H1 (cell line): ENCODE results near the gene FN3KRP. TPM values are rescaled to one million over a fixed set of nuclear protein-coding genes. Genes with fewer than 3 reads are reported as not detected.

Experiments used
- CTCF ChIA-PET: fragments of 300-600 bp; sonication (Branson Sonifier 250); formaldehyde crosslinking; loops from one replicate; lab custom pipeline; 2021; ENCODE audit not compliant: partially characterized antibody; lab: Charles Lee
- POLR2A ChIA-PET: fragments of 300-600 bp; sonication (Branson Sonifier 250); formaldehyde crosslinking; loops from one replicate; lab custom pipeline; 2021; ENCODE audit warnings: inconsistent platforms; ENCODE audit not compliant: partially characterized antibody; lab: Charles Lee
- DNase-seq, 2 experiments: peaks; one replicate each; pipeline versions ENCODE4 v3.0.0 to v3.0.0-alpha.2; 2010 to 2022; ENCODE audit warnings: low spot score in 2 of 2, low read depth in 1 of 2, mixed read lengths in 1 of 2
- FAIRE-seq: peaks from 2 replicates; lab custom pipeline; 2011; peaks lifted over from hg19 to GRCh38; lab: Jason Lieb, UNC
- H2AFZ ChIP-seq: 2 replicates; pipeline ENCODE4 v1.8.1; 2012; ENCODE audit warnings: low read length, inconsistent platforms
- H2AK5ac ChIP-seq: 2 replicates; pipeline ENCODE4 v1.6.1; 2013; ENCODE audit warnings: low read depth, low read length
- H2BK120ac ChIP-seq: replicated peaks from 2 replicates; pipeline ENCODE3; 2013; ENCODE audit warnings: low read depth, low read length, inconsistent platforms
- H2BK12ac ChIP-seq: 2 replicates; pipeline ENCODE4 v1.6.1; 2013; ENCODE audit warnings: low read depth, low read length
- H2BK15ac ChIP-seq: 2 replicates; pipeline ENCODE4 v1.6.1; 2013; ENCODE audit warnings: low read length
- H2BK20ac ChIP-seq: 2 replicates; pipeline ENCODE4 v1.6.1; 2013; ENCODE audit warnings: low read length
- H2BK5ac ChIP-seq: 2 replicates; pipeline ENCODE4 v1.6.1; 2013; ENCODE audit warnings: low read depth, low read length
- H3K14ac ChIP-seq: 2 replicates; pipeline ENCODE4 v1.6.1; 2013; ENCODE audit warnings: inconsistent platforms; ENCODE audit not compliant: insufficient read length
- H3K18ac ChIP-seq: 2 replicates; pipeline ENCODE4 v1.6.1; 2013; ENCODE audit warnings: low read length; ENCODE audit errors: extremely low read depth
- H3K23ac ChIP-seq: 2 replicates; pipeline ENCODE4 v1.6.1; 2013; ENCODE audit warnings: inconsistent platforms; ENCODE audit not compliant: insufficient read length
- H3K23me2 ChIP-seq: 2 replicates; pipeline ENCODE4 v1.6.1; 2013; ENCODE audit warnings: low read depth, low read length
- H3K27ac ChIP-seq: 2 replicates; pipeline ENCODE4 v1.6.1; 2011; ENCODE audit warnings: low read depth, low read length, inconsistent platforms
- H3K27me3 ChIP-seq, 4 experiments: replicated peaks in 1 of 4; 1 replicate in 1 of 4; 2 replicates in 3 of 4; pipeline versions ENCODE4 v1.6.1 to v1.8.1; 2011 to 2013; ENCODE audit warnings: low read length in 3 of 4, mild to moderate bottlenecking in 3 of 4, inconsistent platforms in 2 of 4, mixed read lengths in 2 of 4, moderate library complexity in 1 of 4; ENCODE audit not compliant: control insufficient read depth in 3 of 4, insufficient read depth in 3 of 4; ENCODE audit errors: extremely low read depth in 1 of 4
- H3K36me3 ChIP-seq, 4 experiments: 2 replicates each; pipeline versions ENCODE4 v1.6.1 to v1.8.1; 2011 to 2013; ENCODE audit warnings: mild to moderate bottlenecking in 4 of 4, low read length in 3 of 4, moderate library complexity in 2 of 4, control low read depth in 1 of 4, inconsistent platforms in 1 of 4; ENCODE audit not compliant: insufficient read depth in 4 of 4, control insufficient read depth in 2 of 4
- H3K4ac ChIP-seq: replicated peaks from 2 replicates; pipeline ENCODE3; 2013; ENCODE audit warnings: low read length, low read depth, mixed read lengths, inconsistent platforms; ENCODE audit not compliant: insufficient read length
- H3K4me1 ChIP-seq, 4 experiments: replicated peaks in 1 of 4; 1 replicate in 1 of 4; 2 replicates in 3 of 4; pipeline versions ENCODE4 v1.6.1 to v1.8.1; 2011 to 2013; ENCODE audit warnings: low read length in 3 of 4, inconsistent platforms in 2 of 4, mixed read lengths in 1 of 4; ENCODE audit not compliant: insufficient read depth in 4 of 4, control insufficient read depth in 3 of 4
- H3K4me2 ChIP-seq, 2 experiments: 2 replicates each; pipeline versions ENCODE4 v1.6.1 to v1.8.1; 2011 to 2013; ENCODE audit warnings: low read depth in 2 of 2, low read length in 2 of 2, control low read depth in 1 of 2, inconsistent platforms in 1 of 2, mild to moderate bottlenecking in 1 of 2; ENCODE audit not compliant: insufficient read depth in 1 of 2
- H3K4me3 ChIP-seq, 4 experiments: fragments of 200-600, 300-600 bp in 1 of 4; sonication (generic), shearing (Covaris generic), sonication (Bioruptor Twin) in 1 of 4; 2 replicates each; pipeline versions ENCODE4 v1.5.1 to v1.8.1; 2011 to 2016; ENCODE audit warnings: low read length in 4 of 4, low read depth in 3 of 4, control low read depth in 2 of 4, inconsistent platforms in 2 of 4, mild to moderate bottlenecking in 2 of 4, mixed read lengths in 1 of 4, moderate library complexity in 1 of 4; ENCODE audit not compliant: insufficient read depth in 2 of 4; ENCODE audit errors: extremely low read depth in 1 of 4
- H3K56ac ChIP-seq: replicated peaks from 2 replicates; pipeline ENCODE3; 2013; ENCODE audit warnings: low read depth, mild to moderate bottlenecking, mixed read lengths, low read length, inconsistent platforms; ENCODE audit not compliant: insufficient read length
- H3K79me1 ChIP-seq: 2 replicates; pipeline ENCODE4 v1.6.1; 2013; ENCODE audit warnings: low read depth, low read length, control low read depth
- H3K79me2 ChIP-seq, 2 experiments: 2 replicates each; pipeline versions ENCODE4 v1.6.1 to v1.8.1; 2012 to 2013; ENCODE audit warnings: low read length in 2 of 2, mild to moderate bottlenecking in 2 of 2, inconsistent platforms in 1 of 2; ENCODE audit not compliant: insufficient read depth in 2 of 2, control insufficient read depth in 1 of 2
- H3K9ac ChIP-seq, 4 experiments: replicated peaks in 1 of 4; 1 replicate in 1 of 4; 2 replicates in 3 of 4; pipeline versions ENCODE4 v1.6.1 to v1.8.1; 2011 to 2013; ENCODE audit warnings: low read depth in 3 of 4, low read length in 3 of 4, control low read depth in 2 of 4, mild to moderate bottlenecking in 2 of 4, moderate library complexity in 2 of 4, inconsistent platforms in 1 of 4; ENCODE audit errors: extremely low read depth in 1 of 4
- H3K9me3 ChIP-seq, 2 experiments: 2 replicates each; pipeline versions ENCODE4 v1.6.1 to v1.8.1; 2012 to 2013; ENCODE audit warnings: mild to moderate bottlenecking in 2 of 2, moderate library complexity in 2 of 2, control low read depth in 1 of 2, inconsistent platforms in 1 of 2, low read depth in 1 of 2, low read length in 1 of 2, mixed read lengths in 1 of 2; ENCODE audit not compliant: insufficient read depth in 2 of 2
- H4K20me1 ChIP-seq, 2 experiments: replicated peaks in 1 of 2; 2 replicates each; pipeline versions ENCODE3 to v1.8.1; 2011 to 2013; ENCODE audit warnings: inconsistent platforms in 2 of 2, low read length in 2 of 2, mild to moderate bottlenecking in 1 of 2; ENCODE audit not compliant: insufficient read depth in 2 of 2, control insufficient read depth in 1 of 2
- H4K5ac ChIP-seq: 2 replicates; pipeline ENCODE4 v1.6.1; 2013; ENCODE audit warnings: low read length, low read depth, mixed read lengths, inconsistent platforms; ENCODE audit not compliant: insufficient read length
- H4K8ac ChIP-seq: 2 replicates; pipeline ENCODE4 v1.8.0; 2013; ENCODE audit warnings: mild to moderate bottlenecking, moderate library complexity, low read length, inconsistent platforms; ENCODE audit not compliant: insufficient read depth; ENCODE audit errors: extremely low read depth
- H4K91ac ChIP-seq: replicated peaks from 2 replicates; pipeline ENCODE3; 2013; ENCODE audit warnings: low read length, mixed read lengths, inconsistent platforms; ENCODE audit not compliant: insufficient read length
- ATF2 ChIP-seq: IDR thresholded peaks from 2 replicates; pipeline ENCODE4 v1.6.1; 2012; ENCODE audit warnings: low read length, inconsistent platforms
- CHD2 ChIP-seq: IDR thresholded peaks from 2 replicates; pipeline ENCODE4 v1.6.1; 2012; ENCODE audit warnings: low read length, improper control_type of control experiment
- POU5F1 ChIP-seq: IDR thresholded peaks from 2 replicates; pipeline ENCODE4 v1.6.1; 2011; ENCODE audit warnings: low read depth, mild to moderate bottlenecking, low read length, moderate library complexity
- WGBS, 2 experiments: shearing (Covaris generic) in 1 of 2; methylation state at CpG; one replicate each; pipeline versions ENCODE4 v1.1.6 to v1.1.7; 2013 to 2015; ENCODE audit warnings: low lambda C conversion rate in 2 of 2, mixed read lengths in 2 of 2, inconsistent platforms in 1 of 2, low coverage in 1 of 2, missing lambda C conversion rate in 1 of 2; ENCODE audit not compliant: insufficient replicate concordance in 2 of 2, insufficient coverage in 1 of 2, insufficient read length in 1 of 2; ENCODE audit errors: extremely low coverage in 1 of 2, missing lambda C conversion rate in 1 of 2; 5-methylcytosine and 5-hydroxymethylcytosine counted together
- polyA plus RNA-seq, 7 experiments: library from polyadenylated mRNA; depleted of rRNA in 3 of 7; stranded (reverse) in 5 of 7; unstranded in 2 of 7; fragments of >200 nt in 5 of 7; fragments of 200-250 nt in 2 of 7; gene quantifications; 1 replicate in 5 of 7; 2 replicates in 1 of 7; 4 replicates in 1 of 7; pipeline versions ENCODE4 v1.2.1 to v1.2.3, GENCODE V29; 2011 to 2013; ENCODE audit warnings: missing spikeins in 2 of 7, mixed read lengths in 2 of 7
- total RNA-seq: library from RNA; stranded (reverse); fragmentation: NEBNext Ultra II Directional; extraction: Animal tissue kit (Norgen Biotek cat#: 25700); gene quantifications from 2 replicates; pipeline ENCODE4 v1.2.1, GENCODE V29; 2021

FN3KRP gene
- total and polyA plus RNA-seq, 2 of the 8 experiments (the other 6 are each of a cell fraction or from before 2014, with no cell fraction given): 18.1 to 21.4 TPM

- no peak overlapping the region for H3K4ac ChIP-seq
- FAIRE-seq: no peak
- H3K4me2 ChIP-seq: no peak overlapping the region
- H2AK5ac ChIP-seq: no peak overlapping the region
- no peak overlapping the region for H3K9ac ChIP-seq
- H3K23ac ChIP-seq: no peak overlapping the region
- H4K91ac ChIP-seq: no peak overlapping the region
- peaks cover 0 to 3% of the 10 kb centered on the region in 2 experiments for H4K20me1 ChIP-seq
- H3K4me3 ChIP-seq: no peak overlapping the region
- H3K4me1 ChIP-seq: peaks cover 0 to 3% (median 0%) of the 10 kb centered on the region in 4 experiments; a peak in 1 of 7 replicates
- H3K36me3 ChIP-seq: no peaks in the 10 kb centered on the region
- H2BK5ac ChIP-seq: no peak overlapping the region
- no peak overlapping the region for H3K14ac ChIP-seq
- H2BK120ac ChIP-seq: no peak overlapping the region
- no peak overlapping the region for H2BK12ac ChIP-seq
- H3K23me2 ChIP-seq: peaks cover 2% of the 10 kb centered on the region; the same call in 1 of the 2 replicates
- no peaks in the 10 kb centered on the region for H3K79me1 ChIP-seq
- no peak overlapping the region for H2BK15ac ChIP-seq
- no peaks in the 10 kb centered on the region for H3K9me3 ChIP-seq
- no peak overlapping the region for H3K27ac ChIP-seq
- no peak overlapping the region for H3K56ac ChIP-seq
- no peak overlapping the region for H2AFZ ChIP-seq
- H3K18ac ChIP-seq: no peak overlapping the region
- DNase-seq: no peak
- ChIA-PET POLR2A (interaction anchor here (0.9 to 1.1 kb wide), 2 partner anchors 9 to 27 kb away, joined by 3 read pairs; no protein-coding TSS in a partner anchor), CTCF (interaction anchor here (1.3 to 2.2 kb wide), 3 partner anchors 8 to 71 kb away, joined by 3 to 11 read pairs (median 4); no protein-coding TSS in a partner anchor)
- WGBS, 2 experiments: 85% methylated on average over 31 of the region's 38 CpGs; no CpG with 5 or more reads in 1 of the 2 experiments
- no peak overlapping the region for H2BK20ac ChIP-seq
- H3K27me3 ChIP-seq: peaks cover 0 to 12% (median 3%) of the 10 kb centered on the region in 4 experiments; a peak in 4 of 7 replicates
- peak overlapping the region; percentile 68; the same call in 1 of the 2 replicates for H4K8ac ChIP-seq
- H4K5ac ChIP-seq: no peak overlapping the region
- no peaks in the 10 kb centered on the region for H3K79me2 ChIP-seq
- no peak for TF ChIP-seq POU5F1
- no peak for TF ChIP-seq ATF2
- no peak for TF ChIP-seq CHD2
Observed at GRCh38 chr17:82703935-82704865, 12.3 kb upstream of the FN3KRP start.
